SK-N-MC (cell line): Measurements from ENCODE around the gene MRGPRF.

Source experiments
- EZH2 ChIP-seq: fragments of 200-600 bp; sonication (generic); IDR thresholded peaks from one replicate; pipeline ENCODE4 v1.6.1; 2017; ENCODE audit warnings: antibody characterized with exemption
- FOXP2 ChIP-seq: optimal IDR thresholded peaks from 2 replicates; pipeline ENCODE3; 2011; ENCODE audit warnings: mild to moderate bottlenecking, moderate library complexity; ENCODE audit not compliant: insufficient read depth; ENCODE audit errors: extremely low read length, control extremely low read depth

GRCh38 chr11:68978626-68978930 is 34.5 kb downstream of the MRGPRF start:
- TF ChIP-seq EZH2 (no peak), FOXP2 (no peak)
